GM08714 (cell line): ENCODE results near the gene SORBS2.

Source experiments
- H3K4me3 ChIP-seq: fragments of 200-500 bp; sonication (Bioruptor generic); 2 replicates; pipeline ENCODE4 v1.5.1; 2014; ENCODE audit warnings: mild to moderate bottlenecking, low read length, inconsistent platforms
- ZNF274 ChIP-seq: IDR thresholded peaks from 2 replicates; pipeline ENCODE4 v1.6.1; 2012; ENCODE audit warnings: mild to moderate bottlenecking, low read depth, low read length

SORBS2 gene

GRCh38 chr4:185697488-185697887, 114.5 kb downstream of the SORBS2 start:
- H3K4me3 ChIP-seq: no peak overlapping the region
- TF ChIP-seq ZNF274: no peak

GRCh38 chr4:185695743-185696142, 116.3 kb downstream of the SORBS2 start:
- no peak for TF ChIP-seq ZNF274
- no peak overlapping the region for H3K4me3 ChIP-seq

- TF ChIP-seq ZNF274: no peak
- no peak overlapping the region for H3K4me3 ChIP-seq
Observed at GRCh38 chr4:185693548-185694215, 118.3 kb downstream of the SORBS2 start.

GRCh38 chr4:185689407-185689806, 122.6 kb downstream of the SORBS2 start:
- TF ChIP-seq ZNF274: no peak

GRCh38 chr4:185685804-185686203, 126.2 kb downstream of the SORBS2 start:
- H3K4me3 ChIP-seq: no peak overlapping the region

More at GRCh38 chr4:185689407-185689806, 122.6 kb downstream of the SORBS2 start:
- no peak overlapping the region for H3K4me3 ChIP-seq

GRCh38 chr4:185683896-185684295, 128.1 kb downstream of the SORBS2 start:
- TF ChIP-seq ZNF274: no peak
- no peak overlapping the region for H3K4me3 ChIP-seq

More at GRCh38 chr4:185685804-185686203, 126.2 kb downstream of the SORBS2 start:
- TF ChIP-seq ZNF274: no peak

GRCh38 chr4:185683222-185683621, 128.8 kb downstream of the SORBS2 start:
- no peak for TF ChIP-seq ZNF274
- no peak overlapping the region for H3K4me3 ChIP-seq

GRCh38 chr4:185682236-185682635, 129.8 kb downstream of the SORBS2 start:
- TF ChIP-seq ZNF274: no peak
- no peak overlapping the region for H3K4me3 ChIP-seq

GRCh38 chr4:185681604-185682003, 130.4 kb downstream of the SORBS2 start:
- no peak overlapping the region for H3K4me3 ChIP-seq
- TF ChIP-seq ZNF274: no peak

- no peak overlapping the region for H3K4me3 ChIP-seq
- no peak for TF ChIP-seq ZNF274
Observed at GRCh38 chr4:185680617-185681016, 131.4 kb downstream of the SORBS2 start.

- no peak for TF ChIP-seq ZNF274
- no peak overlapping the region for H3K4me3 ChIP-seq
Observed at GRCh38 chr4:185679523-185679922, 132.5 kb downstream of the SORBS2 start.

- no peak for TF ChIP-seq ZNF274
- H3K4me3 ChIP-seq: no peak overlapping the region
Observed at GRCh38 chr4:185677637-185678314, 134.2 kb downstream of the SORBS2 start.

GRCh38 chr4:185672618-185673017, 139.4 kb downstream of the SORBS2 start:
- no peak overlapping the region for H3K4me3 ChIP-seq
- TF ChIP-seq ZNF274: no peak

GRCh38 chr4:185672151-185672550, 139.8 kb downstream of the SORBS2 start:
- TF ChIP-seq ZNF274: no peak
- no peak overlapping the region for H3K4me3 ChIP-seq

- no peak for TF ChIP-seq ZNF274
Observed at GRCh38 chr4:185671496-185671895, 140.5 kb downstream of the SORBS2 start.

More at GRCh38 chr4:185671496-185671895, 140.5 kb downstream of the SORBS2 start:
- no peak overlapping the region for H3K4me3 ChIP-seq
